KMS-11 (cell line): ENCODE results near the gene CTPS1.

ENCODE experiments used
- H2AFZ ChIP-seq: fragments of 200-600 bp; sonication (generic); 2 replicates; pipeline ENCODE4 v1.6.1; 2016; ENCODE audit warnings: antibody characterized with exemption, mixed run types, low read depth
- H3K27ac ChIP-seq: fragments of 200-600 bp; sonication (generic); 2 replicates; pipeline ENCODE4 v1.6.1; 2016; ENCODE audit warnings: mild to moderate bottlenecking, mixed run types
- H3K27me3 ChIP-seq: fragments of 200-600 bp; sonication (generic); 2 replicates; pipeline ENCODE4 v1.6.1; 2017; ENCODE audit warnings: mild to moderate bottlenecking, low read depth, mixed run types, moderate library complexity; ENCODE audit not compliant: insufficient read depth
- H3K36me3 ChIP-seq: fragments of 200-600 bp; sonication (generic); 2 replicates; pipeline ENCODE4 v1.6.1; 2017; ENCODE audit warnings: mild to moderate bottlenecking, mixed run types; ENCODE audit not compliant: insufficient read depth
- H3K4me1 ChIP-seq: fragments of 200-600 bp; sonication (generic); 2 replicates; pipeline ENCODE4 v1.6.1; 2016; ENCODE audit warnings: mild to moderate bottlenecking, low read depth, mixed run types; ENCODE audit not compliant: poor library complexity, severe bottlenecking
- H3K4me2 ChIP-seq: fragments of 200-600 bp; sonication (generic); 2 replicates; pipeline ENCODE4 v1.7.0; 2016; ENCODE audit warnings: mild to moderate bottlenecking, mixed run types
- H3K4me3 ChIP-seq: fragments of 200-600 bp; sonication (generic); IDR thresholded peaks from 2 replicates; pipeline ENCODE4 v1.6.1; 2017; ENCODE audit warnings: low read depth, low read length, mixed read lengths; ENCODE audit not compliant: insufficient read depth
- H3K79me2 ChIP-seq: fragments of 200-600 bp; sonication (generic); 2 replicates; pipeline ENCODE4 v1.6.1; 2016; ENCODE audit warnings: low read depth, mixed run types; ENCODE audit not compliant: insufficient read depth
- H3K9ac ChIP-seq: fragments of 200-600 bp; sonication (generic); 2 replicates; pipeline ENCODE4 v1.6.1; 2016; ENCODE audit warnings: mild to moderate bottlenecking, mixed run types
- H4K20me1 ChIP-seq: fragments of 200-600 bp; sonication (generic); 2 replicates; pipeline ENCODE4 v1.6.1; 2016; ENCODE audit warnings: mild to moderate bottlenecking, mixed run types; ENCODE audit not compliant: insufficient read depth
- TF ChIP-seq, protein P1 (sequence below): fragments of 200-600 bp; sonication (generic); conservative IDR thresholded peaks from 2 replicates; pipeline ENCODE4 v1.6.1; 2017; ENCODE audit warnings: low read depth, mild to moderate bottlenecking, antibody characterized with exemption, low read length, moderate library complexity, mixed read lengths

The CTPS1 gene

DNA sequence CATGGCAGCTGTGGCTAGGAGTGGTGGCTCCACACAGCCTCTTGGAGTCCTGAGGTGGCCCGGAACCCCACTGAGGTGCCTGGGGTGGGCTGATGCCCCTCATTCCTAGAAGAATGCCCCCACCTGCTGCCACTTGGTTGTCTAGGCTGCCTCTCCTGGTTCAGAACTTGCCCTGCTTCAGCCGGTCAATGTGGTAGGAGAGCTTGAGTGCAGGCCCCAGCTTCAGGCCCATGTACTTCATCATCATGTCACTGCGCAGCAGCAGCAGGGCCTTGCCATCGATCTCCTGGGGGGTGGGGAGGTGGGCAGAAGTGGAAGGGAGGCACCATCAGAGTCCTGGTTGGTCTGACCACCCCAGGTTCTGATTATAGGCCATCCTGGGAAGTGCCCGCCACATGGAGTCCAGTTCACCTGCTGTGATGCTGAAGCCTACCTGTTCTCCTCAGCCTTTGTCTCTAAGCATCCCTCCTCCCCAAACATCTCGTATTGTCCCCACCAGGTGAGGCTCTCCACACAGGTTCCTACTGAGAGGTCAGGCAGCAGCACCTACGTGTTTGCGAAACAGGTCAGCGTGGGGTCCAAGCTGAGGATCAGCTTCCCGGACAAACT lies 48.6 kb downstream of the CTPS1 start:
- Histone ChIP-seq H3K4me2 (no peak overlapping the region), H3K4me3 (no peak overlapping the region), H3K9ac (no peak overlapping the region), H3K36me3 (no peaks in the 10 kb centered on the region), H3K27ac (no peak overlapping the region), H4K20me1 (no peaks in the 10 kb centered on the region), H3K4me1 (no peaks in the 10 kb centered on the region), H3K79me2 (no peaks in the 10 kb centered on the region), H2AFZ (no peak overlapping the region), H3K27me3 (no peaks in the 10 kb centered on the region)
- TF ChIP-seq, protein P1, sequence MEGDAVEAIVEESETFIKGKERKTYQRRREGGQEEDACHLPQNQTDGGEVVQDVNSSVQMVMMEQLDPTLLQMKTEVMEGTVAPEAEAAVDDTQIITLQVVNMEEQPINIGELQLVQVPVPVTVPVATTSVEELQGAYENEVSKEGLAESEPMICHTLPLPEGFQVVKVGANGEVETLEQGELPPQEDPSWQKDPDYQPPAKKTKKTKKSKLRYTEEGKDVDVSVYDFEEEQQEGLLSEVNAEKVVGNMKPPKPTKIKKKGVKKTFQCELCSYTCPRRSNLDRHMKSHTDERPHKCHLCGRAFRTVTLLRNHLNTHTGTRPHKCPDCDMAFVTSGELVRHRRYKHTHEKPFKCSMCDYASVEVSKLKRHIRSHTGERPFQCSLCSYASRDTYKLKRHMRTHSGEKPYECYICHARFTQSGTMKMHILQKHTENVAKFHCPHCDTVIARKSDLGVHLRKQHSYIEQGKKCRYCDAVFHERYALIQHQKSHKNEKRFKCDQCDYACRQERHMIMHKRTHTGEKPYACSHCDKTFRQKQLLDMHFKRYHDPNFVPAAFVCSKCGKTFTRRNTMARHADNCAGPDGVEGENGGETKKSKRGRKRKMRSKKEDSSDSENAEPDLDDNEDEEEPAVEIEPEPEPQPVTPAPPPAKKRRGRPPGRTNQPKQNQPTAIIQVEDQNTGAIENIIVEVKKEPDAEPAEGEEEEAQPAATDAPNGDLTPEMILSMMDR, result no peak

DNA sequence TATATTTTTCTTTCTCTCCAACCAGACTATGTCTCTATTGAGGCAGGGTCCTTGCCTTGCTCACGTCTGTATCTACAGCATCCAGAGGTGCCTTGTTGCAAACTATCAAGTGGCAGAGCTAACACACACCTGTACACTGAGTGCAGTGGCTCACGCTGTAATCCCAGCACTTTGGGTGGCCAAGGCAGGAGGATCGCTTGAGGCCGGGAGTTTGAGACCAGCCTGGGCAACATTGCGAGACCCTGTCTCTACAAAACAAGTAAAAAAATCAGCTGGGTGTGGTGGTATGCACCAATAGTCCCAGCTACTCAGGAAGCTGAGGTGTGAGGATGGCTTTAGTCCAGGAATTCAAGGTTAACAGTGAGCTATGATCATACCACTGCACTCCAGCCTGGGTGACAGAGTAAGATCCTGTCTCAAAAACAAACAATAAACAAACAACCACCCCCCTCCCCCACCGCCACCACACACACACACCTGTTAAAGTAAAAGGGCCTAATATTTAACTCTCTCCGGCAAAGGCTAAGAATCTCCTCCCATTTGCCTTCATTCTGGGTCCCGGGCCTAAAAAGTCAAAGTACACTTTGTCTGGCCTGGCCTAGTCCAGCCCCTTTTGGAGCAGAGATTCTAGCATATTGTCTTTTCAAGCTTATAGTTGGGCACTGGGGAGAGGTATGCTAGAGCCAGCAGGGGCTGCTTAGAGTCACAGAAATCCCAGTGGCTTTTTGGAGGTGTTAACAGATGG lies 51.5 kb downstream of the CTPS1 start:
- no peaks in the 10 kb centered on the region for H3K79me2 ChIP-seq
- TF ChIP-seq, protein P1, result no peak
- H3K4me3 ChIP-seq, result no peak overlapping the region
- no peak overlapping the region for H2AFZ ChIP-seq
- no peaks in the 10 kb centered on the region for H4K20me1 ChIP-seq
- H3K4me2 ChIP-seq, result no peak overlapping the region
- no peaks in the 10 kb centered on the region for H3K4me1 ChIP-seq
- no peak overlapping the region for H3K9ac ChIP-seq
- H3K27me3 ChIP-seq, result no peaks in the 10 kb centered on the region
- no peak overlapping the region for H3K27ac ChIP-seq
- no peaks in the 10 kb centered on the region for H3K36me3 ChIP-seq

DNA sequence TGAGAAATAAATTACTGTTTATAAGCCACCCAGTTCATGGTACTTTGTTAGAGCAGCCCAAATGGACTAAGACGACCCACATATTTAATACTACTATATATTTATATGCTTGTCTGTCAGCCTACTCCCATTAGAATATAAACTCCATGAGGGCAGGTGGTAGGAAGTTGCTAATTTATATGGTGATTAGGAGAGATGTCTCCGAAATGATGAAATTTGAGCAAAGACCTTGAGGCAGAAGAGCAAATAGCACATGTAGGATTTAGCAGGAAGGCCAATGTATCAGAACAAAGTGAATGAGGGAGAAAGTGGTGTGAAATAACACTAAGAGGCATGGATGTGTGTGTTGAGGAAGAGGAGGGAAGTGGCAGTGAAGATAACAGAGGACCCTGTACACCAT lies 52.7 kb downstream of the CTPS1 start:
- Histone ChIP-seq H3K79me2 (no peaks in the 10 kb centered on the region), H3K4me3 (no peak overlapping the region), H3K27me3 (no peaks in the 10 kb centered on the region), H3K4me1 (no peaks in the 10 kb centered on the region), H3K27ac (no peak overlapping the region), H2AFZ (no peak overlapping the region), H3K36me3 (no peaks in the 10 kb centered on the region), H4K20me1 (no peaks in the 10 kb centered on the region), H3K9ac (no peak overlapping the region), H3K4me2 (no peak overlapping the region)
- TF ChIP-seq, protein P1, result no peak

DNA sequence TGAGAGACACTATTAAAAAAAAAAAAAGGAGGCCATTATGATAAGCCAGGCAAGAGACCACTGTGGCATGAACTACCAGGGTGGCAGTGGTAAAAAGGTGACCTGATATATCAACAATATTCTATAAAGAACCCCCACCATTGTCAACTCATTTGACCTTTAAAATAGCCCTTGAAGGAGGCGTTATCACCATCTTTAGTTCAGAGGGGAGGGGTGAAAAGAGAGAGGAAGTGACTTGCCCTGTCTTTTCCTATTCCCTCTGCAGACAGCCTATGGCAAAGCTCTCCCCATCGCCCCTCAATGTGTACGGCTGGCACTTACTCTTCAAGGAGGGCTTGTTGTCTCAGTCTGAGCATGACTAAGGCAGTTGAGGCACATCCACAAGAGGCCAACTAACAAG lies 53.8 kb downstream of the CTPS1 start:
- Histone ChIP-seq H3K27ac (no peak overlapping the region), H2AFZ (no peak overlapping the region), H3K4me3 (no peak overlapping the region), H3K36me3 (no peaks in the 10 kb centered on the region), H3K79me2 (no peaks in the 10 kb centered on the region), H3K27me3 (no peaks in the 10 kb centered on the region), H3K9ac (no peak overlapping the region), H3K4me2 (no peak overlapping the region), H4K20me1 (no peaks in the 10 kb centered on the region), H3K4me1 (no peaks in the 10 kb centered on the region)
- TF ChIP-seq, protein P1, result no peak
